ENCODE data around the gene PRKN.

DNA sequence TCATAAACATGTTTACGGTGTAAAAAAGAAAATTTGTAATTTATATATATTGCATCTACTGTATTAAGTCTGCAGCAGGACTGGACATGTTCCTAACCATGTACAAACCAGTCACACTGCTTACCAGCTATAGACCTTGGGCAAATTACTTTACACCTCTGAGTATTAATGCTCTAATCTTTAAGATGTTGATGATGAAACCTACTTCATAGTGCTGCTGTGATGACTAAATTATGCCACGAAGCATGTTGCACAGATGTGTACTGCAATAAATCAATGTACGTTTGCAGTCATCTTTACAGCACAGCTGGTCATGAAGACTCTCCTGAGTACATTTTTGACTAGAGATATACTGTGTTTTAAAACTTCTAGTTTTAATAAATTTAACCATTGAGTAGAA lies 42.6 kb downstream of the PRKN start:
- no peak for TF ChIP-seq POLR2A (IDR thresholded peaks at IDR 0.05)
- TF ChIP-seq, protein P1, sequence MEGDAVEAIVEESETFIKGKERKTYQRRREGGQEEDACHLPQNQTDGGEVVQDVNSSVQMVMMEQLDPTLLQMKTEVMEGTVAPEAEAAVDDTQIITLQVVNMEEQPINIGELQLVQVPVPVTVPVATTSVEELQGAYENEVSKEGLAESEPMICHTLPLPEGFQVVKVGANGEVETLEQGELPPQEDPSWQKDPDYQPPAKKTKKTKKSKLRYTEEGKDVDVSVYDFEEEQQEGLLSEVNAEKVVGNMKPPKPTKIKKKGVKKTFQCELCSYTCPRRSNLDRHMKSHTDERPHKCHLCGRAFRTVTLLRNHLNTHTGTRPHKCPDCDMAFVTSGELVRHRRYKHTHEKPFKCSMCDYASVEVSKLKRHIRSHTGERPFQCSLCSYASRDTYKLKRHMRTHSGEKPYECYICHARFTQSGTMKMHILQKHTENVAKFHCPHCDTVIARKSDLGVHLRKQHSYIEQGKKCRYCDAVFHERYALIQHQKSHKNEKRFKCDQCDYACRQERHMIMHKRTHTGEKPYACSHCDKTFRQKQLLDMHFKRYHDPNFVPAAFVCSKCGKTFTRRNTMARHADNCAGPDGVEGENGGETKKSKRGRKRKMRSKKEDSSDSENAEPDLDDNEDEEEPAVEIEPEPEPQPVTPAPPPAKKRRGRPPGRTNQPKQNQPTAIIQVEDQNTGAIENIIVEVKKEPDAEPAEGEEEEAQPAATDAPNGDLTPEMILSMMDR (IDR thresholded peaks at IDR 0.05): no peak
- TF ChIP-seq EP300 (IDR thresholded peaks at IDR 0.05; ENCODE audit: low read depth): no peak
